Fibroblast of villous mesenchyme (primary cell): ENCODE measurements around the gene AP3D1. TPM values are rescaled to one million over a fixed set of nuclear protein-coding genes. Genes with fewer than 3 reads are reported as not detected.

ENCODE experiments used
- DNase-seq: peaks from one replicate; pipeline ENCODE4 v3.0.0-alpha.2; 2010; ENCODE audit warnings: low read depth
- H3K4me3 ChIP-seq: 2 replicates; pipeline ENCODE4 v1.5.1; 2011; ENCODE audit warnings: low read depth, mild to moderate bottlenecking, low read length
- total RNA-seq: library from RNA; depleted of rRNA; stranded (reverse); fragments of >200 nt; gene quantifications from 2 replicates; pipeline ENCODE4 v1.2.3, GENCODE V29; 2012
- TF ChIP-seq, protein P1 (sequence below): IDR thresholded peaks from 2 replicates; pipeline ENCODE4 v1.5.1; 2012; ENCODE audit warnings: low read depth, mild to moderate bottlenecking, low read length; ENCODE audit not compliant: insufficient read depth

Gene AP3D1
- total RNA-seq, 1 donor: 140 TPM

DNA sequence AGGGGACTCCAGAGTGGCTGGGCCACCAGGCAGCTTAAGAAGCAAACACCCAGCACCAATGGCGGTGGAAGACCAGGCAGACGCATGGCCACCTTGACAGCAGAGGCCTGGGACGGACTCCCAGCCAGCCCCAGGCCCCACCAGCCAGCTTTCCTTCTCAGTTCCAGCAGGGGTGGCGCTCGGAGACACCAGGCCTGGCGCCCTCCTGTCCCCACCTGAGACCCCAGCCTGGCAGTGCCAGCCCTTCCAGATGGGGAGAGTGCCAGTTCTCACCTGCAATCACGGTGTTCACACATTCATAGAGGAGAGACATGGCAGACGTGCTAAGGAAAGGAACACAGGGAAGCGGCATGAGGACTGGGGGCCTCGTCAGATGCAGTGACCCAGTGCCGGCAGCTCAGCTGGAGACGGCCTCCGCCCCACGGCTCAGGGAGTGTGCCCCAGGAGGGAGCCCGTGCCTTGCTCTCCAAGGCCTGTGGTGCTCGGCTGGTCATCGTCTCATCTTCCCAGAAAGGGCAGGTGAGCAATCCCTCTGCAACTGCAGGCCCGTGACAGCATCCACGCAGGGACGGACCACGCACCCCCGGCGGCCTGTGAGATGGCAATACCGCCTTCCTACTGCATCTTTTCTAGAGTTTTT lies 24.4 kb downstream of the AP3D1 start:
- no peak overlapping the region for H3K4me3 ChIP-seq
- no peak for DNase-seq
- TF ChIP-seq, protein P1, sequence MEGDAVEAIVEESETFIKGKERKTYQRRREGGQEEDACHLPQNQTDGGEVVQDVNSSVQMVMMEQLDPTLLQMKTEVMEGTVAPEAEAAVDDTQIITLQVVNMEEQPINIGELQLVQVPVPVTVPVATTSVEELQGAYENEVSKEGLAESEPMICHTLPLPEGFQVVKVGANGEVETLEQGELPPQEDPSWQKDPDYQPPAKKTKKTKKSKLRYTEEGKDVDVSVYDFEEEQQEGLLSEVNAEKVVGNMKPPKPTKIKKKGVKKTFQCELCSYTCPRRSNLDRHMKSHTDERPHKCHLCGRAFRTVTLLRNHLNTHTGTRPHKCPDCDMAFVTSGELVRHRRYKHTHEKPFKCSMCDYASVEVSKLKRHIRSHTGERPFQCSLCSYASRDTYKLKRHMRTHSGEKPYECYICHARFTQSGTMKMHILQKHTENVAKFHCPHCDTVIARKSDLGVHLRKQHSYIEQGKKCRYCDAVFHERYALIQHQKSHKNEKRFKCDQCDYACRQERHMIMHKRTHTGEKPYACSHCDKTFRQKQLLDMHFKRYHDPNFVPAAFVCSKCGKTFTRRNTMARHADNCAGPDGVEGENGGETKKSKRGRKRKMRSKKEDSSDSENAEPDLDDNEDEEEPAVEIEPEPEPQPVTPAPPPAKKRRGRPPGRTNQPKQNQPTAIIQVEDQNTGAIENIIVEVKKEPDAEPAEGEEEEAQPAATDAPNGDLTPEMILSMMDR: no peak

- DNase-seq: peak; percentile 12
- H3K4me3 ChIP-seq: no peak overlapping the region
- TF ChIP-seq, protein P1: no peak
Observed at GRCh38 chr19:2123682-2124387, 27.5 kb downstream of the AP3D1 start.

- TF ChIP-seq, protein P1: no peak
- DNase-seq: no peak
- no peak overlapping the region for H3K4me3 ChIP-seq
Observed at GRCh38 chr19:2122982-2123381, 28.4 kb downstream of the AP3D1 start.

GRCh38 chr19:2122251-2122650 lies 29.1 kb downstream of the AP3D1 start:
- DNase-seq: no peak
- TF ChIP-seq, protein P1: no peak
- no peak overlapping the region for H3K4me3 ChIP-seq

DNA sequence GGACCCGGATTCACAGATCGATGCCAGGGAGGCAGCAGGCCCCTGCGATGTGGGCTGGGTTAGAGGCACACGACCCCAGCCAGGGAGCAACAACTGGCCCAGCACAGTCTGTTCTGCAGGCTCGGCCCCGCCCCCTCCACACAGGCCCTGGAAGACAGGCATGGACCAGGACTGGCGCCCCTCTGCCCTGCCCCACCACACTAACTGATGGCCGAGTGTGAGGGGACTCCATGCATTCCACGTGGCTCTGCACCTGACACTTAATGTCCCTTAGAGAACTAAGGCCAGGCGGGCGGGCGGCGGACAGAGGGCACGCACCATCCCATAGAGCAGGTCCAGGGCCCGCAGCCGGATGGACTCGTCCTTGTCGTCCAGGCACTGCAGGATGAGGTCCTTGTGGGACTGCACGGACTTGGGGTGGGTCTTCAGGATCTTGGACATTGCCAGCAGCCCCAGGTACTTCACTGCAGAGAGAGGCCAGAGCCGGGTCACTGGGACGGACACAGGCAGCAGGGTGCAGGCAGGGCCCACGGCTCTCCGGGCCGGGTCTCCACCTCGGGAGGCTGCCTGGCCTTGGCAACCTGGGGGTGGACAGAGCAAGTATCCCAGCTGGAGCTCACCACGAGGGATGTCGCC lies 29.8 kb downstream of the AP3D1 start:
- no peak for DNase-seq
- H3K4me3 ChIP-seq: no peak overlapping the region
- TF ChIP-seq, protein P1: no peak

DNA sequence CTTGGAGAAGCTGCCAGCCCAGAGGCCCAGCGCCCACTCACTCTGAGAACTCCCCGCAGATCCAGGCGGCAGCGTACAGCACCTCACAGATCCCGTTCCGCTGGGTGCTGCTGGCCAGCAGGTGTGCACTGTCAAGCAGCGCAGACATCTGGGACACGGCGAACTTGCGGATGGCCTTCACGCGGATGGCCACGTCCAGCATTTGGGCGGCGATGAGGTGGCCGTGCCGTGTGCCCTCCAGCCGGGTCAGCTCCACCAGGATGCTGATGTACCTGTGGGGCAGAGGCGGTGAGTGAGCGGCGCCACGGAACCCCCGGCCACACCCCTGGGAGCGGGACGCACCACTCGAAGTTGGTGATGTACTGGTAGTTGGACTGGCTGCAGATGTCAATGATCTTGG lies 30.5 kb downstream of the AP3D1 start:
- no peak overlapping the region for H3K4me3 ChIP-seq
- no peak for DNase-seq
- TF ChIP-seq, protein P1: no peak
